ENCODE data around the gene TMEM14A.
"Not testable (repeated sequence)": the region's sequence is repeated elsewhere in the genome, so short reads cannot be mapped to it uniquely, and the experiment has no call there.

The TMEM14A gene, protein sequence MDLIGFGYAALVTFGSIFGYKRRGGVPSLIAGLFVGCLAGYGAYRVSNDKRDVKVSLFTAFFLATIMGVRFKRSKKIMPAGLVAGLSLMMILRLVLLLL

GRCh38 chr6:52670502-52671409 is at the start of gene TMEM14A:
TMEM14A (plus strand) TSS chr6:52671113; CDS start chr6:52677103, 5,990 bp downstream.
- DNase-seq, result peak; percentile 92

- no peak for DNase-seq
Observed at GRCh38 chr6:52621631-52622030, 49.3 kb upstream of the TMEM14A start.

- DNase-seq, result no peak
Observed at GRCh38 chr6:52622810-52623209, 48.1 kb upstream of the TMEM14A start.

DNA sequence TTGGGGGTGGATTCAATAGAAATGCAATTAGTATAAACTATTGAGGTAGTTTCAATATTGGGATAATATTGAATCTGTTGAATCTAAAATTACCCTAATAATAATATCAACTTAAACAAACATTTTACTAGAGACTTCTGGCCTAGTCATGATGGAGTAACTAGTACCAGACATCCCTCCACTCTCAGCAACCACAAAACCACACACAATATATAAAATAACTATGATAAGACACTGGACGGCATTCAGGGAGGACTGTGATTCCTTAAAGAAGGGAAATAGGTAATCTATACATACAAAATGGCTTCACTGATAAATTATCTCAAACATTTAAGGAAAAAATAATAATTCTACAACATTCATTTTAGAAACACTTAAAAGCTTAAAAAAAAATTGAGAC is 38.9 kb upstream of the TMEM14A start:
- no peak for DNase-seq

DNA sequence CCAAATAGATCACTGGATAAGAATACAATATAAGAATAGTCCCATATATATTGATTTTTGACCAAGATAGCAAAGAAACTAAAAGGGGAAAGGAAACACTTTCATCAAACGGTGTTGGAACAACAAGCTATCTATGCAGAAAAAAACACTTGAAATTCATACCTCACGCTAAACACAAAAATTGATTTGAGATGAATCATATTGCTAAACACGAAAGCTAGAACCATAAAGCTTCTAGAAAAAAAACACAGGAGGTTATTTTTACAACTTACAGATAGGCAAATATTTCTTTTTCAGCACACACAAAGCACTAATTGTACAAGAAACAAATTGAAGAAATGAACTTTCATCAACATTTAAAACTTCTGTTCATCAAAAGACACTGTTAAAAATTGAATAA is 36.7 kb upstream of the TMEM14A start:
- no peak for DNase-seq

- no peak for DNase-seq
Observed at GRCh38 chr6:52635049-52635577, 35.8 kb upstream of the TMEM14A start.

DNA sequence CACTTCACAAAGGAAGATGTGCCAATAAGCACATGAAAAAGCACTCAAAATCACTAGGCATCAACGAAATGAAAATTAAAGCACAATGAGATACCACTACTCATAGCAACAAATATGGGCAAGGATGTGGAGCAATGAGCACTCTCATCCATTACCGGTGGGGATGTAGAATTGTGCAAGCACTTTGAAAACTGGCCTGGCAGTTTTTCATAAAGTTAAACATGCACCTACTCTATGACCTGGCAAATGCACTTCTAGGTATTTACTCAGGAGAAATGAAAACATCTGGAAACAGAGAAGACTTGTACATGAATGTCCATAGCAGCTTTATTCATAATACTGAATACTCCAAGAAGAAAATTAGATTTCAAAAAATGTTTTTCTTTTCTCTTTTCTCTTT is 34.1 kb upstream of the TMEM14A start:
- DNase-seq, result no peak

- DNase-seq, result no peak
Observed at GRCh38 chr6:52639493-52639892, 31.4 kb upstream of the TMEM14A start.

- no peak for DNase-seq
Observed at GRCh38 chr6:52640170-52640569, 30.7 kb upstream of the TMEM14A start.

- DNase-seq, result no peak
Observed at GRCh38 chr6:52640916-52641315, 30.0 kb upstream of the TMEM14A start.

DNA sequence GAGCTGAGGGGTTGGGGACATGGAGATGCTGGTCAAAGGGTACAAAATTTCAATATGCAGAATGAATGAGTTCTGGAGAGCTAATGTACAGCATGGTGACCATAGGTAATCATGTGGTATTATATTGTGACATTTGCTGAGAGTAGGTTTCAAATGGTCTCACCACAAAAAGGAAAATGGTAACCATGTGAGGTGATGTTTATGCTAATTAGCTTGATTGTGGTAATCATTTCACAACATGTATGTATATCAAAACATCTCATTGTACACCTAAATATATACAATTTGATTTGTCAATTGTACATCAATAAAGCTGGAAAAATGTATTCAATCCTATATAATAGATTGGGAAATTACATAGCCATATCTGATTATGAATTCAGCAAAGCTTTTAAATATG is 29.5 kb upstream of the TMEM14A start:
- DNase-seq, result no peak

DNA sequence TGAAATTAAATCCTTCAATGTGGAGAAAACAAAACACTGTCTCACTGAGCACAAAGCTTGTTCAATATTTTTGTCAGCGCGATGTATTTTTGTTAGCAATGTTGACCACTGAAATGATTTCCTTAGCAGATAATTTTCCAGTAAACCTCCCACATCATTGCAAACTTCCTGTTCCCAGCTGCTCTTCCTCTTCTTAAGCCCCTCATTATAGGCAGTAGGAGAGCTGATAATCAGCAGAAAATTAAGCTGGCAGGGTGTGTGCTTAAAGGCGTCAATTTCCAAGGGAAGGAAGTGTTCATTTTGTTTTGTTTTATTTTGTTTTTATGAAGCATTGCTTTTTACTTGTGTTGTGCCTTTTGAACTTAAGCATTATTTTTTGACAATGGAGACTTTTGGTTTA is 29.1 kb upstream of the TMEM14A start:
- peak; percentile 28 for DNase-seq

GRCh38 chr6:52642368-52642767 is 28.5 kb upstream of the TMEM14A start:
- DNase-seq, result peak; percentile 44

- no peak for DNase-seq
Observed at GRCh38 chr6:52643158-52643557, 27.8 kb upstream of the TMEM14A start.

GRCh38 chr6:52644253-52644652 is 26.7 kb upstream of the TMEM14A start:
- DNase-seq, result no peak

DNA sequence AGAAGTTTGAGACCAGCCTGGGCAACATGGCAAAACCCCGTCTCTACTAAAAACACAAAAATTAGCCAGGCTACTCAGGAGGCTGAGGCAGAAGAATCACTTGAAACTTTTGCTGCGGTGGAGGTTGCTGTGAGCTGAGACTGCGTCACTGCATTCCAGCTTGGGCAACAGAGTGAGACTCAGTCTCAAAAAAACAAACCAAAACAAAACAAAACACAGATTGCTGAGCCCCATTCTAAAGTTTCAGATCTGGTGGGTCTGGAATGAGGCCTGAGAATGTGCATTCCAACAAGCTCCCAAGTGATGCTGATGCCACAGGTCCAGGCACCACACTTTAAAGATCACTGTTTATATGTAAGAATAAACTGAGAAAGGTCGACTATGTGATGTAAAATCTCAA is 24.9 kb upstream of the TMEM14A start:
- no peak for DNase-seq

DNA sequence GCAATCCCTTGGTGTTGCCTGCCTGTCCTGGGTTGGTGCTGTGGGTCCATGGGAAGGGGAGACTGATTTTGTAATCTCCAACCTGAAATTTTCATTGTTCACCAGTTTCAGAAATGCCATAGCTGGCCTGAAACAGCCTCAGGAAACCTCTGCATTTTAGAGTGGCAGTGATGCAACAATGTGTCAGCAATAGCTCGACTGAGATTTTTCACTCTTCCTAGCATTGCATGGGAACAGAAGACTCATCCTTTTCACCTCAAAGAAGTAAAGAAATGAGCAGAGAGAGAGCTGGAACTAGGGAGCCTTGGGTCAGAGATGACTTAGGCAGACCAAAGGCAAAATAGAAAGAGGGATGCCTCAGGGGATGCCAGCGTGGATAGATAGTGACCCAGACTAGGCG is 23.7 kb upstream of the TMEM14A start:
- DNase-seq, result no peak

GRCh38 chr6:52649536-52650160 is 21.3 kb upstream of the TMEM14A start:
- DNase-seq, result no peak

- no peak for DNase-seq
Observed at GRCh38 chr6:52650941-52651340, 20.0 kb upstream of the TMEM14A start.

DNA sequence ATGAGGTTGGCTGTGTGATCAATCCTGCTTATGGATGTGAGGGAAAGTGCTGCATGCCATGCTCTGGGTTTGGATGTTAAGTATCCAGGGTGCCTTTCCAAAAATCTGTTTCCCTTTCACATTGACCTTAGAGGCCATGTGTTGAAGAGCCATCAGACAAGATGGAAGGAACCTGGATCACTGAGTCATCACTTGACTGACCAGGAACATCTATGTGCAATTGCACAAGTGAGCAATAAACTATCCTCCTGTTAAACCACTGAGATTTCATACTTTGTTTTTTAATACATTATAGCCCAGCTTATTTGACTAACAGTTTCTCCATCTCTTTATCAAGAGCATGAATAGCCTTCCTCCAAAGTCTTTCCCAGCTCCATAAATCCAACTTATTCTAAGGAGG is 17.8 kb upstream of the TMEM14A start:
- no peak for DNase-seq

DNA sequence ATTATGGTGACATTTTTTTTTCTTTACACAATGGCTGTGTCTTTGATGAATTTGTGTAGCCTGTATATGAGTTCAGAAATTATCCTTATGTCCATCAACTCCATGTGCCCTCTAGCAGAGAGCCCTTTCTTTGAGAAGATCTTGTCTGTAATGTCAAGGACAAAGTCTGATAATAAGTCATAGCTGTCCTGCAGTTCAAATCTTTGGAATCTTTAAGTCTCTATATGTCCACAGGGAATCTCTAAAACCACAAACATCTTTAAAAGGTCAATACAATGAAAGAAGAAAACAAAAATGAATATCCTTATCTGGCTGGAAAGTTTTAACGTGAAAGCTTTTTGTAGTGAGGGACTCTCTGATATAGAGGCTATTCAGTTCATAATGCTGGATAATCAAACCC is 16.9 kb upstream of the TMEM14A start:
- DNase-seq, result no peak

- no peak for DNase-seq
Observed at GRCh38 chr6:52654592-52654991, 16.3 kb upstream of the TMEM14A start.

DNA sequence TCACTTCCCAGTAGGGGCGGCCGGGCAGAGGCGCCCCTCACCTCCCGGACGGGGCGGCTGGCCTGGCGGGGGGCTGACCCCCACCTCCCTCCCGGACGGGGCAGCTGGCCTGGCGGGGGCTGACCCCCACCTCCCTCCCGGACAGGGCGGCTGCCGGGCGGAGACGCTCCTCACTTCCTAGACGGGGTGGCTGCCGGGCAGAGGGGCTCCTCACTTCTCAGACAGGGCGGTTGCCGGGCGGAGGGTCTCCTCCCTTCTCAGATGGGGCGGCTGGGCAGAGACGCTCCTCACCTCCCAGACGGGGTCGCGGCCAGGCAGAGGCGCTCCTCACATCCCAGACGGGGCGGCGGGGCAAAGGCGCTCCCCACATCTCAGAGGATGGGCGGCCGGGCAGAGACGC is 15.0 kb upstream of the TMEM14A start:
- not testable (repeated sequence) for DNase-seq

DNA sequence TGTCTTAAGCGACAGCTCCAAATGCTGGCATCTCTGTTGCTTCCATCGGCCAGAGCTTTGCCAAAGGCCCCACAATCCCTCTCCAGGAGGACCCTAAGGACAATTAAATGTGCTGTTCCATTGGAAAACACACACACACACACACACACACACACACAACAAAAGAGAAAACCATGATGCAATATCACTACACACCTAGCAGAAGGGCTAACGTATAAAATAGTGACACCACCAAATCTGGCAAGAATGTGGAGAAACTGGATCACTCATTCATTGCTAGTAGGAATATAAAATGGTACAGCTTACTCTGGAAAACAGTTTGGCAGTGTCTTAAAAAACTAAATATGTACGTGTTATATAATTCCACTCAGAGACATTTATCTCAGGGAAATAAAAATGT is 13.0 kb upstream of the TMEM14A start:
- no peak for DNase-seq
